Dendritic cell treated with granulocyte-macrophage colony-stimulating factor and Interleukin-4, amounts not matched to agents 40 ng/mL and 50 ng/mL, for 4 days (primary cell): Measurements from ENCODE around the gene COG4.

Source experiments
- H3K27ac Mint-ChIP-seq: one replicate; pipeline ENCODE4 v1.8.0; 2022; ENCODE audit warnings: mild to moderate bottlenecking, mixed read lengths
- H3K27me3 Mint-ChIP-seq: one replicate; pipeline ENCODE4 v1.8.0; 2022; ENCODE audit warnings: mild to moderate bottlenecking, mixed read lengths
- H3K36me3 Mint-ChIP-seq: one replicate; pipeline ENCODE4 v1.8.0; 2022; ENCODE audit warnings: low read depth, mixed read lengths
- H3K4me1 Mint-ChIP-seq: one replicate; pipeline ENCODE4 v1.8.0; 2022; ENCODE audit warnings: low read depth, mixed read lengths
- H3K4me3 Mint-ChIP-seq: one replicate; pipeline ENCODE4 v1.8.0; 2022; ENCODE audit warnings: mild to moderate bottlenecking, moderate library complexity, mixed read lengths
- H3K9me3 Mint-ChIP-seq: one replicate; pipeline ENCODE4 v1.8.0; 2022; ENCODE audit warnings: mixed read lengths
- intact Hi-C: fragments of 100-400 bp; cut with micrococcal nuclease; formaldehyde crosslinking; loops from one replicate; pipeline ENCODE4 v1.15.0; 2022

COG4 gene

DNA sequence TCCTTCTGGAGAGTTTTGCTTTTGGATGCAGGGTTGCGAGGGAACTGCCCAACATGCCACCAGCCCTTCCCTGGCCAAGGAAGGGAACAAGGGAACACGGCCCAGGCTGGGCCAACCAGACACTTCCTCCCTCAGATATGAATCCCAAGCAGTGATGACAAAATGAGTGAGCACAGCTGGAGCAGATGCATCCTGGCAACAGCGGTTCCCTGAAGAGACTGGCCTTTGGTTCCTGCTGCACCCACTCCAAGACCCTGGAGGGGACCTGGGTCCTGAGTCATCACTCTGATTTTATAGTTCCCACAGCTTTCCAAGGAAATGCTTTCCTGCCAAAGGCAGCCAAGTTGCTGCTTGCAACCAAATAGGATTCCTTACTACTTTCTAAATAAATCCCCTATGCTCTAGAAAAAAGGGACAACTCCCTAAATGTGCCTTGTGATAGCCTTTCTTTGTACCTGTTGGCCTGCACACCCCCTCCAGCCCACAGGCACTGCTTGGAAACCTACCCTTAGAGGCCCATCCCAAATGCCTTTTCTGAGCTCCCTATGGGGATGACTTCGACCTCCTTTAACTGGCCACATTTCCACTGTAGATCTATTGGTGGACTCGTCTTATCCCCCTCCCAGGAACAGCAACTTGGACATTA, 89.8 kb downstream of the COG4 start:
- Mint-ChIP-seq H3K9me3 (no peaks in the 10 kb centered on the region), H3K4me1 (peaks cover 82% of the 10 kb centered on the region), H3K27me3 (no peaks in the 10 kb centered on the region), H3K27ac (peak overlapping the region; percentile 95), H3K36me3 (peaks cover 25% of the 10 kb centered on the region), H3K4me3 (peak overlapping the region; percentile 62)
- intact Hi-C loops: loop anchor here (2.0 kb wide), 1 partner anchor 29 kb away; no protein-coding TSS in a partner anchor

- Mint-ChIP-seq H3K27me3 (no peaks in the 10 kb centered on the region), H3K36me3 (peaks cover 19% of the 10 kb centered on the region), H3K9me3 (no peaks in the 10 kb centered on the region), H3K27ac (peak overlapping the region; percentile 95), H3K4me1 (peaks cover 83% of the 10 kb centered on the region), H3K4me3 (peak overlapping the region; percentile 62)
- intact Hi-C loops: loop anchor here (2.0 kb wide), 1 partner anchor 28 kb away; no protein-coding TSS in a partner anchor
Observed at GRCh38 chr16:70432723-70433457, 90.5 kb downstream of the COG4 start.

DNA sequence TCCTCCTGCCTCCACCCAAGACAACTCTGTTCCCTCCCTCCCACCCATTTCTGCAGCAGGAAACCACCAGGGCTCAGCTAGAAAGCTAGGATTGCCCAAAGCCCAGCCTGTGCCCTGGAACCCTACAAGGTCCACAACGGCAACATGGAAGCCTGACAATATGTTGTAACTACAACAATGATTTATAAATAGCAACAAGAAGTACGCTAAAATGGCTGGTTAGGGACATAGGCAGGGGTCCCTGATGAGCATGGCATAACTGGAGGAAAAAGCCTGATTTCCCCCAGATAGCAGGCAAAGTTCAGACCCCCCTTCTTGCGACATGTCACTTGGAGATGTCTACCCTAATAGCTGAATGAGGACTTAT, 91.0 kb downstream of the COG4 start:
- peaks cover 22% of the 10 kb centered on the region for H3K36me3 Mint-ChIP-seq
- H3K4me3 Mint-ChIP-seq: no peak overlapping the region
- no peaks in the 10 kb centered on the region for H3K9me3 Mint-ChIP-seq
- intact Hi-C loops: loop anchor here (2.0 kb wide), 1 partner anchor 28 kb away; no protein-coding TSS in a partner anchor
- peaks cover 83% of the 10 kb centered on the region for H3K4me1 Mint-ChIP-seq
- H3K27me3 Mint-ChIP-seq: no peaks in the 10 kb centered on the region
- H3K27ac Mint-ChIP-seq: peak overlapping the region; percentile 95

DNA sequence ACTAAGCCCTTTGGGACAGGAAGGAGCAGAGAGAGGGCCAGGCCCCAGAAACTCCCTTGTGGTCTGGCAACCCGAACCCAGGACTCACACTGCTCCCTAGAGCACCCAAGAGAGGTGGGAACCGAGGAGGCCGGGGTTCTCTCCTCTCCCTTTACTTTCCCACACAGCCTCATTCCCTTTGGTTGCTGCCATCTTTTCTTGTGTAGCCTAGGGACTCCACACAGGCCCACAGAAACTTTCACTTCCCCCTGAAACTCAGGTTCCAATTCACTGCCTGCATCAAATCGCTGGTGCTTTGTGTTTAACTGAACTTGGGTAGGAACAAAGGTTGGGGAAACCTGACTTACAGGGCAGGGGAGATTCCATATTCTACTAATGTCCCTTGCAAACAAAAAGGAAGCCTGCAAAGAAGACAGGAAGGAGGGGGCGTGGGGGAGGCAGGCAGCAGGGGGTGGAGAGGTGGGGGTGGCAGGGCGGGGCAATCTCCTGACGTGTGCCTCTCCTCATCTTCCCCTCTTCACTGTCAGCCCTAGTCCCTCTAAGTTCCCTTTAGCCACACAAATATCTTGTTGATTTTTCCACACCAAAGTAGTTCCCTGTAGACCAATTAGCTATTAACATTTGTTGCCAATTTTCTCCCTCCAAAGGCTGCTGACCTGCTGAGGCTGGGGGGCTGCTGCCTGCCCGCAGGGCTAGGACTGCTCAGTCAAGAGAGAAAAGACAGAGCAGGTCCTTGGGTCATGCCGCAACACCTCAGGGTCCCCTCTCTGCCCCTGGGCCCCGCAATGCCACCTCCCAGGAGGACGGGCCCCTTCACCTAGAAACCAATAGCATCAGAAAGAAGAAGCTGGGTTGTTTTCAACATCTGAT, 92.5 kb downstream of the COG4 start:
- Mint-ChIP-seq H3K4me3 (peak overlapping the region; percentile 52), H3K27me3 (no peaks in the 10 kb centered on the region), H3K36me3 (peaks cover 27% of the 10 kb centered on the region), H3K27ac (peak overlapping the region; percentile 95), H3K9me3 (no peaks in the 10 kb centered on the region), H3K4me1 (peaks cover 78% of the 10 kb centered on the region)
- intact Hi-C loops: no loop called here
